OCI-LY1 (cell line): Measurements from ENCODE around the gene SYNGAP1.

Source experiments
- H2AFZ ChIP-seq: fragments of 200-600 bp; sonication (generic), shearing (Covaris generic); 2 replicates; pipeline ENCODE4 v1.6.0; 2014; ENCODE audit warnings: antibody characterized with exemption, mild to moderate bottlenecking, low read length
- H3F3A ChIP-seq: fragments of 200-600 bp; sonication (generic), shearing (Covaris generic); 2 replicates; pipeline ENCODE4 v1.6.0; 2014; ENCODE audit warnings: mild to moderate bottlenecking, antibody characterized with exemption, low read length, moderate library complexity; ENCODE audit not compliant: insufficient read depth
- H3K27ac ChIP-seq: fragments of 200-600 bp; sonication (generic); 2 replicates; pipeline ENCODE4 v1.5.1; 2014; ENCODE audit warnings: low read length, mixed run types, mild to moderate bottlenecking, low read depth; ENCODE audit not compliant: poor library complexity, severe bottlenecking
- H3K27me3 ChIP-seq: fragments of 200-600 bp; sonication (generic); 2 replicates; pipeline ENCODE4 v1.6.0; 2014; ENCODE audit warnings: antibody characterized with exemption, mild to moderate bottlenecking, low read length, moderate library complexity; ENCODE audit not compliant: insufficient read depth
- H3K36me3 ChIP-seq: fragments of 200-600 bp; sonication (generic); 2 replicates; pipeline ENCODE4 v1.6.1; 2014; ENCODE audit warnings: mild to moderate bottlenecking, antibody characterized with exemption, low read length, moderate library complexity, mixed read lengths; ENCODE audit not compliant: insufficient read depth
- H3K4me1 ChIP-seq: fragments of 200-600 bp; sonication (generic); 2 replicates; pipeline ENCODE4 v1.5.1; 2014; ENCODE audit warnings: mild to moderate bottlenecking, low read length, moderate library complexity; ENCODE audit not compliant: insufficient read depth, severe bottlenecking
- H3K4me2 ChIP-seq: fragments of 200-600 bp; sonication (generic), shearing (Covaris generic); 2 replicates; pipeline ENCODE4 v1.6.1; 2014; ENCODE audit warnings: low read length
- H3K4me3 ChIP-seq: fragments of 200-600 bp; sonication (generic); 2 replicates; pipeline ENCODE4 v1.5.1; 2014; ENCODE audit warnings: low read length, low read depth, mild to moderate bottlenecking, mixed read lengths; ENCODE audit not compliant: poor library complexity, severe bottlenecking
- H3K79me2 ChIP-seq: fragments of 200-600 bp; shearing (Covaris generic); 2 replicates; pipeline ENCODE4 v1.6.1; 2016; ENCODE audit warnings: mixed run types, low read length, mixed read lengths; ENCODE audit not compliant: insufficient read depth
- H3K9ac ChIP-seq: fragments of 200-600 bp; sonication (generic), shearing (Covaris generic); 2 replicates; pipeline ENCODE4 v1.6.1; 2014; ENCODE audit warnings: mild to moderate bottlenecking, low read length, mixed read lengths
- H3K9me2 ChIP-seq: fragments of 200-600 bp; sonication (generic), shearing (Covaris generic); 2 replicates; pipeline ENCODE4 v1.6.1; 2014; ENCODE audit warnings: low read depth, mild to moderate bottlenecking, low read length, mixed read lengths
- H3K9me3 ChIP-seq: fragments of 200-600 bp; shearing (Covaris generic); 2 replicates; pipeline ENCODE4 v1.6.1; 2014; ENCODE audit warnings: low read length, mixed read lengths
- H4K20me1 ChIP-seq: fragments of 200-600 bp; sonication (generic), shearing (Covaris generic); 2 replicates; pipeline ENCODE4 v1.6.0; 2016; ENCODE audit warnings: mild to moderate bottlenecking, low read length; ENCODE audit not compliant: insufficient read depth
- CTCF ChIP-seq: fragments of 200-600 bp; sonication (generic), shearing (Covaris generic); IDR thresholded peaks from 2 replicates; pipeline ENCODE4 v1.5.1; 2017; ENCODE audit warnings: mild to moderate bottlenecking, antibody characterized with exemption, low read length, moderate library complexity, mixed read lengths
- EZH2 ChIP-seq: fragments of 200-600 bp; sonication (generic), shearing (Covaris generic); IDR thresholded peaks from 2 replicates; pipeline ENCODE4 v1.8.0; 2017; ENCODE audit warnings: borderline replicate concordance, mixed run types, mild to moderate bottlenecking, antibody characterized with exemption, low read length, moderate library complexity, mixed read lengths

SYNGAP1 gene

GRCh38 chr6:33405386-33405940, 14.4 kb upstream of the SYNGAP1 start:
- Histone ChIP-seq H3K9ac (no peak overlapping the region), H3F3A (peaks cover 10% of the 10 kb centered on the region; the same call in 1 of the 2 replicates), H3K4me1 (peaks cover 11% of the 10 kb centered on the region), H3K79me2 (no peaks in the 10 kb centered on the region), H3K27ac (no peak overlapping the region), H3K27me3 (no peaks in the 10 kb centered on the region), H3K9me2 (no peaks in the 10 kb centered on the region), H3K9me3 (no peaks in the 10 kb centered on the region), H3K36me3 (peaks cover 79% of the 10 kb centered on the region), H3K4me2 (no peak overlapping the region), H3K4me3 (no peak overlapping the region), H4K20me1 (no peaks in the 10 kb centered on the region), H2AFZ (no peak overlapping the region)
- TF ChIP-seq EZH2 (no peak), CTCF (no peak)

- Histone ChIP-seq H3K4me3 (no peak overlapping the region), H4K20me1 (no peaks in the 10 kb centered on the region), H3F3A (peaks cover 10% of the 10 kb centered on the region; the same call in 1 of the 2 replicates), H3K27ac (no peak overlapping the region), H3K4me1 (peaks cover 12% of the 10 kb centered on the region), H3K79me2 (no peaks in the 10 kb centered on the region), H2AFZ (no peak overlapping the region), H3K9me2 (no peaks in the 10 kb centered on the region), H3K9me3 (no peaks in the 10 kb centered on the region), H3K27me3 (no peaks in the 10 kb centered on the region), H3K36me3 (peaks cover 73% of the 10 kb centered on the region), H3K9ac (no peak overlapping the region), H3K4me2 (no peak overlapping the region)
- TF ChIP-seq EZH2 (no peak), CTCF (no peak)
Measured at GRCh38 chr6:33406126-33406525, 13.7 kb upstream of the SYNGAP1 start.

- no peaks in the 10 kb centered on the region for H3K9me3 ChIP-seq
- peaks cover 64% of the 10 kb centered on the region for H3K36me3 ChIP-seq
- no peaks in the 10 kb centered on the region for H3K9me2 ChIP-seq
- H2AFZ ChIP-seq: no peak overlapping the region
- H3K4me2 ChIP-seq: no peak overlapping the region
- H3K9ac ChIP-seq: no peak overlapping the region
- TF ChIP-seq CTCF: no peak
- TF ChIP-seq EZH2: no peak
- H3F3A ChIP-seq: peaks cover 10% of the 10 kb centered on the region; the same call in 1 of the 2 replicates
- H3K27me3 ChIP-seq: no peaks in the 10 kb centered on the region
- H3K79me2 ChIP-seq: no peaks in the 10 kb centered on the region
- no peaks in the 10 kb centered on the region for H4K20me1 ChIP-seq
- peaks cover 20% of the 10 kb centered on the region for H3K4me1 ChIP-seq
- H3K4me3 ChIP-seq: no peak overlapping the region
- no peak overlapping the region for H3K27ac ChIP-seq
Measured at GRCh38 chr6:33407132-33407718, 12.6 kb upstream of the SYNGAP1 start.
